GM13976 (cell line): Measurements from ENCODE around the gene ROPN1L.

Experiments
- DNase-seq: peaks from one replicate; pipeline ENCODE4 v3.0.0; 2012; ENCODE audit warnings: low spot score
- in situ Hi-C: fragments of 300-500 bp; cut with MboI; formaldehyde crosslinking; loops from one replicate; pipeline ENCODE4 v1.12.0; 2022; ENCODE audit warnings: low sequenced_read_pairs, mixed read lengths, inconsistent platforms; ENCODE audit not compliant: unreplicated experiment
- TF ChIP-seq, protein P1 (sequence below): IDR thresholded peaks from 2 replicates; pipeline ENCODE4 v1.5.1; 2012; ENCODE audit warnings: borderline replicate concordance, mild to moderate bottlenecking; ENCODE audit not compliant: insufficient read depth; ENCODE audit errors: extremely low read depth, missing control alignments, control extremely low read depth

ROPN1L gene

GRCh38 chr5:10448754-10449360 lies 7.2 kb downstream of the ROPN1L start:
- no peak for DNase-seq
- TF ChIP-seq, protein P1, sequence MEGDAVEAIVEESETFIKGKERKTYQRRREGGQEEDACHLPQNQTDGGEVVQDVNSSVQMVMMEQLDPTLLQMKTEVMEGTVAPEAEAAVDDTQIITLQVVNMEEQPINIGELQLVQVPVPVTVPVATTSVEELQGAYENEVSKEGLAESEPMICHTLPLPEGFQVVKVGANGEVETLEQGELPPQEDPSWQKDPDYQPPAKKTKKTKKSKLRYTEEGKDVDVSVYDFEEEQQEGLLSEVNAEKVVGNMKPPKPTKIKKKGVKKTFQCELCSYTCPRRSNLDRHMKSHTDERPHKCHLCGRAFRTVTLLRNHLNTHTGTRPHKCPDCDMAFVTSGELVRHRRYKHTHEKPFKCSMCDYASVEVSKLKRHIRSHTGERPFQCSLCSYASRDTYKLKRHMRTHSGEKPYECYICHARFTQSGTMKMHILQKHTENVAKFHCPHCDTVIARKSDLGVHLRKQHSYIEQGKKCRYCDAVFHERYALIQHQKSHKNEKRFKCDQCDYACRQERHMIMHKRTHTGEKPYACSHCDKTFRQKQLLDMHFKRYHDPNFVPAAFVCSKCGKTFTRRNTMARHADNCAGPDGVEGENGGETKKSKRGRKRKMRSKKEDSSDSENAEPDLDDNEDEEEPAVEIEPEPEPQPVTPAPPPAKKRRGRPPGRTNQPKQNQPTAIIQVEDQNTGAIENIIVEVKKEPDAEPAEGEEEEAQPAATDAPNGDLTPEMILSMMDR: no peak
- in situ Hi-C loops: no loop called here

GRCh38 chr5:10451137-10451824 lies 9.6 kb downstream of the ROPN1L start:
- in situ Hi-C loops: loop anchor here (10.0 kb wide), 1 partner anchor 174 kb away; no protein-coding TSS in a partner anchor
- TF ChIP-seq, protein P1: no peak
- no peak for DNase-seq

- in situ Hi-C loops: loop anchor here (10.0 kb wide), 1 partner anchor 172 kb away; no protein-coding TSS in a partner anchor
- peak; percentile 84 for DNase-seq
- TF ChIP-seq, protein P1: peak; percentile 63
Measured at GRCh38 chr5:10452768-10453331, 11.2 kb downstream of the ROPN1L start.

- DNase-seq: no peak
- in situ Hi-C loops: loop anchor here (10.0 kb wide), 1 partner anchor 171 kb away; no protein-coding TSS in a partner anchor
- TF ChIP-seq, protein P1: no peak
Measured at GRCh38 chr5:10453545-10453944, 11.9 kb downstream of the ROPN1L start.

DNA sequence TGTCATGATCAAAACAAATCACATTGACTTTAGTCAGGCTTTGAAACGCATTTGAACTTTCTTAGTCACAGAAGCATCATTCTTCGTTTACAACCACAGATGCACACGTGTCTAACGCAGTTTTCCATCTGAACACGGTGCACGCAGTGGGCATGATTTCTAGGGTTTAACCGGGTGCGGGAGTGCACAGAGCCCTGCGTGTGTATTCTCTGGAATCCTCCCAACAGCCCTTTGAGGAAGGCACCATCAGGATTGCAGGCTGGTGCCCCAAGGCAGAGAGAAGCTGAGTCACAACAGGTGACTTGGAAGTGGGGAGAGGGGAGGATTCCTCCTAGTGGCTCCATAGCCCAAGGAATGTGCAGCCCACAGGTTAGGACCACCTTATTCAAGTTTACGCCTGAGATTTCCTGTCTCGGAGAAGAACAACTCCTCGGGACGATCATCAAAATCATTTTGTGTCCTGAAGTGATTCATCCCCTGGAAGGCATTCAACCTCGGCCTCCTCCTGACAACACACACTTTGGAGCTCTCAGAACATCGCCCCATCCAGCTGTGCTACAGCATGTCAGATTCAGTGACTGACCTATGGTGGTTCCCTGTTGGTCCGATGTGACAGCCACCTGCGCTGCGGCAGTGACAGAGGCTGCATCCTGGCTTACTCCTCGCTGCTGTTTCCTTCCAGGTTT lies 13.1 kb downstream of the ROPN1L start:
- DNase-seq: no peak
- in situ Hi-C loops: loop anchor here (10.0 kb wide), 1 partner anchor 170 kb away; no protein-coding TSS in a partner anchor
- TF ChIP-seq, protein P1: no peak

DNA sequence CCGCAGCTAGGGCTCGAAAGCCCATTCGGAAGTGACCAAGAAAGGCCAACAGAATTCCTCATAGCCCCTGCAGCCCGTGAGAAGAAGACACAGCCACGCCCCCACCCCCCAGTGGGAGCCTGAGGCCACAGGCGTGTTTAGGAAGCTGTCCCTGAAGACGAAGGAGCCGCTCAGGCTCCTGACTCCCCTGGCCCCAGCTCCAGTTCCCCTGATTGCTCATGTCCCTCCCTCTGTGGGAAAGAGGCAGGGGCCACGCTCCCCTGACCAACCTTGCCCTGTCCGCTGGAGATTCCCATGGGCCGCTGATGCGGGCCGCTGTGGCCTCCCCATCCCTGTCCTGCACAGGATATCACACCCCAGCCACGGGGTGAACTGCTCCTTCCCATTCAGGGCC lies 13.6 kb downstream of the ROPN1L start:
- in situ Hi-C loops: loop anchor here (10.0 kb wide), 1 partner anchor 170 kb away; no protein-coding TSS in a partner anchor
- TF ChIP-seq, protein P1: no peak
- no peak for DNase-seq
